Measurements from ENCODE around the gene CDH16. TPM values are rescaled to one million over a fixed set of nuclear protein-coding genes. Genes with fewer than 3 reads are reported as not detected.

CDH16 gene
- total RNA-seq, 6 donors from 2014 or later = 0.40 to 1.8 (median 1.7) TPM; not detected in 3

DNA sequence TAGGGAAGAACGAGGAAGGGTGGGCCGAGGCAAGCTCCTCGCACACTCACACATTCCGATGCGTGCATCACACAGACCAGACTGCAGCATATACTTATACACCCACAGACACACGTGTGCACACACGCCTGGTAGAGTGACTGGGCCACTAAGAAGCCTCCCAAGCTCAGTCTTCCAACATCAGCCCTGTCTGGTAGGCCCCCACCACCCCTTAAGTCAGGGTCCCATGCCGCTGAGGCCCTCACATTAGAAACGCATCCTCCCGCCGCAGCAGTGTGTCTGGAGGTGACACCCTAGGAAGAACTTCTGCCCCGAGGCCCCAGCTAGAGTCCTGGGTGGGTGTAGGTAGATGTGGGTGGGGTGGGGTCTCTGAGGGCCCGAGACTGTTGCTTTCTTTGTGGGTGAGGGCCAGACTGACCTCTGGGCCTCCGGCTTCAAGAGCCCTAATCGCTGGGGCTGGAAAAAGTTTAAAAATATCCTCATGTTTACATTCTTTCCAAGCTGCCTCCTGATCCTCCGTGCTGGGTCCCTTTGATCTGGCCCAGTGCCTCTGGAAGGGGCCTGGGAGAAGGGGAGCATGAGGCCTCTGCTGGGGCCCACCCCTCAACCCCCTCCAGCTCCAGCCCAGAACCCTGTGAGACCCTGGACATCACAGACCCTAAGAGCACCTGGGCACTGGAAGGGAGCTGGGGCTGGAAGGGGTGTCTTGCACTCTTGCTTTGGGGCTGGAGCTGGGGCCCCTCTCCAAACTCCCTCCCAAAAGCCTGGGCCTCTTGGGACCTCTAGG lies 13.6 kb downstream of the CDH16 start:
- no peaks in the 10 kb centered on the region for H3K36me3 ChIP-seq
- DNase-seq (no peak), ATAC-seq (ENCODE audit: low FRiP score in 2 of 2) (no peak)
- H3K4me1 ChIP-seq = peaks cover 25 to 29% (median 26%) of the 10 kb centered on the region in 4 donors
- no peaks in the 10 kb centered on the region for H3K27me3 ChIP-seq
- no peak for TF ChIP-seq EP300 (IDR thresholded peaks at IDR 0.05)
- no peak for TF ChIP-seq POLR2A (IDR thresholded peaks at IDR 0.05)
- no peak for TF ChIP-seq POLR2AphosphoS5 (IDR thresholded peaks at IDR 0.05)
- TF ChIP-seq, protein P1, sequence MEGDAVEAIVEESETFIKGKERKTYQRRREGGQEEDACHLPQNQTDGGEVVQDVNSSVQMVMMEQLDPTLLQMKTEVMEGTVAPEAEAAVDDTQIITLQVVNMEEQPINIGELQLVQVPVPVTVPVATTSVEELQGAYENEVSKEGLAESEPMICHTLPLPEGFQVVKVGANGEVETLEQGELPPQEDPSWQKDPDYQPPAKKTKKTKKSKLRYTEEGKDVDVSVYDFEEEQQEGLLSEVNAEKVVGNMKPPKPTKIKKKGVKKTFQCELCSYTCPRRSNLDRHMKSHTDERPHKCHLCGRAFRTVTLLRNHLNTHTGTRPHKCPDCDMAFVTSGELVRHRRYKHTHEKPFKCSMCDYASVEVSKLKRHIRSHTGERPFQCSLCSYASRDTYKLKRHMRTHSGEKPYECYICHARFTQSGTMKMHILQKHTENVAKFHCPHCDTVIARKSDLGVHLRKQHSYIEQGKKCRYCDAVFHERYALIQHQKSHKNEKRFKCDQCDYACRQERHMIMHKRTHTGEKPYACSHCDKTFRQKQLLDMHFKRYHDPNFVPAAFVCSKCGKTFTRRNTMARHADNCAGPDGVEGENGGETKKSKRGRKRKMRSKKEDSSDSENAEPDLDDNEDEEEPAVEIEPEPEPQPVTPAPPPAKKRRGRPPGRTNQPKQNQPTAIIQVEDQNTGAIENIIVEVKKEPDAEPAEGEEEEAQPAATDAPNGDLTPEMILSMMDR (IDR thresholded peaks at IDR 0.05) = no peak
- WGBS, 2 donors = 53 to 61% methylated on average over 7 to 16 of the region's 16 CpGs
- no peaks in the 10 kb centered on the region for H3K9me3 ChIP-seq
- no peak overlapping the region for H3K4me3 ChIP-seq
- H3K27ac ChIP-seq = peak overlapping the region in 3 of 4 donors; percentile 57 to 60 (median 59)

DNA sequence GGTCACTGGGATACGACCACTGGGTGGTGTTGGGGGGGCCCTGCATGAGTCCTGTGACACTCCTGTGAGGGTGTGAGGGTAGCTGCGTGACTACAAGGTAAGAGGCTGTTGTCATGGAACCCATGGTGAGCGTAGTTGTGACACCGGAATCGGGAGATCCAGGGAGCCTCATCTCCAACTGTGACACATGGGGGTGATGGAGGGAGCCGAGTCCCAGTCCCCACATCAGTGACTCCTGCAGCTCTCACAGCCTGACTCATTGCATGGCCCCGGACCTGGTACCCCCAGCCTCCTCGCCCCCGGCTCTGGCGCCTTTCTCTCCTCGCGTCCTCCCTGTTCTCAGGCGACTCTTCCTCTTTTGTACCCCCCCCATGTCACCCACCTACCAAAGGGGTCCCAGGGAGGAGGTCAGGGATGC lies 14.2 kb downstream of the CDH16 start:
- no peak for DNase-seq
- Histone ChIP-seq H3K4me3 (no peak overlapping the region), H3K27ac (peak overlapping the region; percentile 27 to 67 (median 60)), H3K27me3 (no peaks in the 10 kb centered on the region), H3K36me3 (no peaks in the 10 kb centered on the region), H3K4me1 (peaks cover 31 to 35% (median 32%) of the 10 kb centered on the region in 4 donors), H3K9me3 (no peaks in the 10 kb centered on the region)
- no peak for ATAC-seq (ENCODE audit: low FRiP score in 2 of 2)
- no peak for TF ChIP-seq POLR2A (IDR thresholded peaks at IDR 0.05)
- no peak for TF ChIP-seq EP300 (IDR thresholded peaks at IDR 0.05)
- 92 to 98% methylated on average over 12 to 13 of the region's 13 CpGs for WGBS, 2 donors

DNA sequence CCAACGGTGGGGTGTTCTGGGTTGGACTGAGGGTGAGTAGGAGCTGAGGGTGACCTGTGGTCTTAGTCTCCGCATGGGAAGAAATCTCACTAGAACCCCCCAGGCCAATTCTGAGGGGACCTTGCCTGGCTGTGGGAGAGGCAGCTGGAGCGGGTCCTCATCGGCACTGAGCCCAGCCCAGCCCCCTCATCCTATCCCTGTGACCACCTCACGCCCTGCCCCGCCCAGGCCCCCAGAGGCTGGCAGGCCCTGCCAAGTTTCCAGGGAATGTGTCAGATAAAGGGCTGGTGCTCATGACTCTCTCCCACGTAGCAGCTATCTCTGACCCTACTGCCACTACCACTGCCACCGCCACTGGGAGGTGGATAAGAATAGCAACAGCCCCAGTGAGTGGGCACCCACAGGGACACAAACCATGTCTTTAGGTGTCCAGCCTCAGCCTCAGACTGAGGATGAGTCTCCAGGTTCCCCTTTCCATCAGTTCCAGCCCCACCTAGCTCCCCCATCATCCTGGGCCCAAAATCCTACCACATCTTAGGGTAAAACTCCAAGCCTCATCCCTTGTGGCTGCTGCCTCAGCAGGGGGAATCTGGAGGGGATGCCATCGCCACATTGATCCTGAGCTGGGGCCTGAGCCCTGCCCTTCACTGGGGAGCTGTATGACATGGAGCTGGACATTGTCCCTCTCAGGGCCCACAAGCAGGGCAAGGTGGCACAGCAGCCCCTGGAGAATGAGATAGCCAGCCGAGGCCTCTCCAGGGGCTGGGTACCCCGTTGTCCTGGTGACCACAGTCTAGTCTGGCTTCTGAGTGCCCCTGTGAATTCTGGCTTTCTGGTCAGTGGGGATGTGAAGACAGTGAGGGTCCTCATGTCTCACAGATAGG lies 14.9 kb downstream of the CDH16 start:
- peaks cover 36 to 39% (median 38%) of the 10 kb centered on the region in 4 donors for H3K4me1 ChIP-seq
- no peaks in the 10 kb centered on the region for H3K36me3 ChIP-seq
- H3K27me3 ChIP-seq = no peaks in the 10 kb centered on the region
- TF ChIP-seq EP300 (IDR thresholded peaks at IDR 0.05) (no peak), POLR2A (IDR thresholded peaks at IDR 0.05) (no peak), POLR2AphosphoS5 (IDR thresholded peaks at IDR 0.05) (no peak)
- TF ChIP-seq, protein P1 (IDR thresholded peaks at IDR 0.05) = no peak
- no peaks in the 10 kb centered on the region for H3K9me3 ChIP-seq
- no peak for DNase-seq
- ATAC-seq (ENCODE audit: low FRiP score in 2 of 2) = no peak
- 77 to 83% methylated on average over 6 to 11 of the region's 11 CpGs for WGBS, 2 donors
- no peak overlapping the region for H3K4me3 ChIP-seq
- peak overlapping the region; percentile 27 to 67 (median 60) for H3K27ac ChIP-seq

DNA sequence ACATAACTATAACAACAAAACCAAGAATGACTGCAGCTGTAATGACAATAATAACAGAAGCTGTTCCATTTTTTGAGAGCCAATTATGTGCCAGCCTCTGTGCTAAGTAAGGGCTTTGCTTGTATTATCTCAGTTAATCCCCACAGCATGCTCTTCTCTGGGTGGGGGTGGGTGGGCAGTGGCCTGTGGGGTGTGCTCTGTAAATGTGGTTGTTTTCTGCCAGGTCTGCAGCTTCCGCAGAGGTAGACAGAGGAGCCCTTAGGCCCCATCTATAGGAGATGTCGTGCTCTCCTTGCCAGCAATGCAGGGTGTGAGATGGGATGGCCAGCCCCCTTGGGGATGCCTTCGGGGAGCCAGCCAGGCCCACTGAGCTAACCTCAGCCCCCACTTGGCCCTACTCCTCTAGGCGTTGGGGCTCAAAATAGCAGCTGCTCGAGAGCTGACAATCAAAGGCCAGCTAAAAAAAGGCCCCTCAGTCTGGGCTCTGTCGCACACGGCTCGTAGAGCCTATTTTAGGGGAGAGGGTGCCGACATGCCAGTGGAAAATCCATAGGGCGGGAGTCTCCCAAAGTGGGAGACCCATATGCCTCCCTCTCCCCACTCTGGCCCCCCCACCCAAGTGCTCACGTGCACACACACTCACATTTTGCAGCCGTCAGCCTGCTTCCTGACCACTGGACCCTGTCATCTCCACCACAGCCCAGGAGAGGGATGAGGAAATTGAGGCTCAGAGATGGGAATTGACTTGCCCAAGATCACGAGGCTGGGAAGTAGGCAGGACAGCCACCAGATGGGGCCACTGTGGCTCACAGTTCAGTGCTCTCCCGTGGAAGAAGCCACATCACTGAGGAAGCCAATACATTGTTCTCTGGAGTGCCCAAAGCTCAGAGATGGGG lies 15.8 kb downstream of the CDH16 start:
- Histone ChIP-seq H3K4me3 (no peak overlapping the region), H3K9me3 (no peaks in the 10 kb centered on the region), H3K27me3 (no peaks in the 10 kb centered on the region), H3K4me1 (peaks cover 36 to 43% (median 40%) of the 10 kb centered on the region in 4 donors), H3K36me3 (no peaks in the 10 kb centered on the region), H3K27ac (peak overlapping the region; percentile 27 to 67 (median 60))
- DNase-seq = no peak
- no peak for ATAC-seq (ENCODE audit: low FRiP score in 2 of 2)
- WGBS, 2 donors = 63 to 65% methylated on average over 7 to 13 of the region's 14 CpGs
- peak in 1 of 4 donors; percentile 27 for TF ChIP-seq EP300 (IDR thresholded peaks at IDR 0.05)
- TF ChIP-seq, protein P1 (IDR thresholded peaks at IDR 0.05) = no peak
